H7 (cell line): ENCODE data around the gene CRTC1. TPM values are rescaled to one million over a fixed set of nuclear protein-coding genes. Genes with fewer than 3 reads are reported as not detected.
"Not testable (repeated sequence)": the region's sequence is repeated elsewhere in the genome, so short reads cannot be mapped to it uniquely, and the experiment has no call there.

Experiments used
- DNase-seq: peaks from one replicate; pipeline ENCODE4 v3.0.0; 2012
- H3K27me3 ChIP-seq: 2 replicates; pipeline ENCODE4 v1.6.0; 2011; ENCODE audit warnings: mild to moderate bottlenecking, low read length; ENCODE audit not compliant: control insufficient read depth, insufficient read depth
- H3K36me3 ChIP-seq: replicated peaks from 2 replicates; pipeline ENCODE4 v1.5.1; 2011; ENCODE audit warnings: low read length; ENCODE audit not compliant: control insufficient read depth, insufficient read depth
- H3K4me3 ChIP-seq: 2 replicates; pipeline ENCODE4 v1.5.1; 2011; ENCODE audit warnings: low read depth, mild to moderate bottlenecking, control low read depth, low read length, moderate library complexity; ENCODE audit not compliant: insufficient read depth
- total RNA-seq: library from RNA; depleted of rRNA; stranded (reverse); fragments of >200 nt; shearing (Covaris generic); gene quantifications from 2 replicates; pipeline ENCODE4 v1.2.3, GENCODE V29; 2014

Gene CRTC1
- total RNA-seq, 1 experiment from 2014 or later, result 3.7 TPM

DNA sequence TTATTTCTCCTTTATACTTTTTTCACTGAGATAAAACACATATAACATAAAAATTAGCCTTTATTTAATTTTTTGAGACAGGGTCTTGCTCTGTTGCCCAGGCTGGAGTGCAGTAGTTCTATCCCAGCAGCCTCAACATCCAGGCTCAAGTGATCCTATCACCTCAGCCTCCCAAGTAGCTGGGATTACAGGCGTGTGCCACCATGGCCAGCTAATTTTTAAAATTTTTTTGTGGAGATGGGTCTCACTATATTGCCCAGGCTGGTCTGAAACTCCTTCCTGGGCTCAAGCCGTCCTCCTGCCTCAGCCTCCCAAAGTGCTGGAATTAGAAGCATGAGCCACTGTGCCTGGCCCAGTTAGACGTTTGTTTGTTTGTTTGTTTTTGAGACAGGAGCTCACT lies 28.4 kb downstream of the CRTC1 start:
- Histone ChIP-seq H3K36me3 (no peaks in the 10 kb centered on the region), H3K27me3 (no peaks in the 10 kb centered on the region), H3K4me3 (no peak overlapping the region)
- no peak for DNase-seq

- no peaks in the 10 kb centered on the region for H3K27me3 ChIP-seq
- H3K4me3 ChIP-seq, result no peak overlapping the region
- H3K36me3 ChIP-seq, result no peaks in the 10 kb centered on the region
- peak; percentile 19 for DNase-seq
Measured at GRCh38 chr19:18712981-18713380, 29.5 kb downstream of the CRTC1 start.

GRCh38 chr19:18713550-18714117 lies 30.2 kb downstream of the CRTC1 start:
- no peaks in the 10 kb centered on the region for H3K27me3 ChIP-seq
- DNase-seq, result peak; percentile 37
- no peaks in the 10 kb centered on the region for H3K36me3 ChIP-seq
- no peak overlapping the region for H3K4me3 ChIP-seq

DNA sequence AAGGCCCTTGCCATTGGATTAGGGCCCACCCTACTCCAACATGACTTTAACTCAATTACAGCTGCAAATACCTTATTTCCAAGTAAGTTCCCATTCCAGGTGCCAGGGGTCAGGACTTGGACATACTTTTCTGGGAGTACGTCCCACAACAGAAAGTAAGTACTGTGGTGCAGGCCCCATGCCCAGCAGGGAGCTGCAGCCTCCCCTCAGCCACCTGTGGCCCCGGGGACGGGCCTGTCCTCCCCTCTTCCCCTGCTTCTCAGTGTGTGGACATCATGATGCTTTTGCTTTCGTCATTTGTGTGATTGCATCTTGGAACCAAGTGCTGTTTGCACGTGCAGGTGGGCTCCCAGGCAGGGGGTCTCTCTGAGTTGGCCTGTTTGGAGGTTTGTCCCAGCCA lies 31.9 kb downstream of the CRTC1 start:
- Histone ChIP-seq H3K36me3 (no peaks in the 10 kb centered on the region), H3K27me3 (no peaks in the 10 kb centered on the region), H3K4me3 (no peak overlapping the region)
- DNase-seq, result no peak

- Histone ChIP-seq H3K36me3 (no peaks in the 10 kb centered on the region), H3K27me3 (no peaks in the 10 kb centered on the region), H3K4me3 (no peak overlapping the region)
- no peak for DNase-seq
Measured at GRCh38 chr19:18716857-18717256, 33.4 kb downstream of the CRTC1 start.

- no peaks in the 10 kb centered on the region for H3K36me3 ChIP-seq
- DNase-seq, result no peak
- no peaks in the 10 kb centered on the region for H3K27me3 ChIP-seq
- no peak overlapping the region for H3K4me3 ChIP-seq
Measured at GRCh38 chr19:18717601-18718000, 34.1 kb downstream of the CRTC1 start.

DNA sequence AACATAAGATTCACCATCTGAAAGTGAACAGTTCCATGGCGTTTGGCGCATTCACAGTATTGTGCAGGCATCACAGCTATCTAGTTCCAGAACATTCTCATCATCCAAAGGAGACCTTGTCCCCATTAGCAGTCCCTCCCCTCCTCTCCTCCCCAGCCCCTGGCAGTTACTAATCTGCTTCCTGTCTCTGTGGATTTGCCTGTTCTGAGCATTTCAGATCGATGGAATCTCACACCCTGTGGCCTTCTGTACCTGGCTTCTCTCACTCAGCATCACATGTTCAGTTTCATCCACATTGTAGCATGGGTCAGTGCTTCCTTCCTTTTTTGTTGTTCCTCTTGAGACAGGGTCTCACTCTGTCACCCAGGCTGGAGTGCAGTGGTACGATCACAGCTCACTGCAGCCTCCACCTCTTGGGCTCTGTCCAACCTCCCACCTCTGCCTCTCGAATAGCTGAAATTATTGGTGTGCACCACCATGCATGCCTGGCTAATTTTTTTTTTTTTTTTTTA lies 34.6 kb downstream of the CRTC1 start:
- H3K4me3 ChIP-seq, result no peak overlapping the region
- no peak for DNase-seq
- no peaks in the 10 kb centered on the region for H3K36me3 ChIP-seq
- no peaks in the 10 kb centered on the region for H3K27me3 ChIP-seq

DNA sequence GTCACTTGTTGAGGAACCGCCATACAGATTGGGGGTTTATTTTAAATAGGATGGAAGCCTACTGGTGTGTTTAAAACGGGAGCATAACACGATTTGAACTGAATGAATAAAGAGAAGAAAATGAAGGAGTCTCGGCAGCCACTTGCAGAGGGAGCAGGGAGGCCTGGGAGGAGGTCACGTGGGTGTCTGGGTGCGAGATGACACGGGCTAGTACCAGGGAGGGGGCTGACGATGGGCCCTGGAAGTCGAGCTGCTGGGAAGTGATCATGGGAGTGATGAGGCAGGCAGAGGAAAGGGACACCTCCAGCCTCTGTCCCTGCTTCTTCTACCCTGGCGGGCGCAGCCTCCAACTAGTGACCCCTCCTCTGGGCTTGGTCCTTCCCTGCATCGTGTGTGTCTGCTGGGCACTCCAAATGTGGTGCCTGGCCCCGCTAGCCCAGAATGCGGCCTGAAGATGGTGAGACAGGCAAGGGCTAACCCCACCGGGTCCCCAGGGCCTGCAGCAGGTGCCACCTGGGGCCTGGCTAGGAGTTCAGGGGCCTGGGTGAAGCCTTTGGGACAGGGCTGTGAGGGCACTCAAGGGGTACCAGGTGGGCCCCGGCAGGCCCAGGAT lies 35.5 kb downstream of the CRTC1 start:
- DNase-seq, result no peak
- Histone ChIP-seq H3K36me3 (no peaks in the 10 kb centered on the region), H3K4me3 (no peak overlapping the region), H3K27me3 (no peaks in the 10 kb centered on the region)

GRCh38 chr19:18719541-18719940 lies 36.1 kb downstream of the CRTC1 start:
- DNase-seq, result no peak
- Histone ChIP-seq H3K4me3 (no peak overlapping the region), H3K36me3 (no peaks in the 10 kb centered on the region), H3K27me3 (no peaks in the 10 kb centered on the region)

DNA sequence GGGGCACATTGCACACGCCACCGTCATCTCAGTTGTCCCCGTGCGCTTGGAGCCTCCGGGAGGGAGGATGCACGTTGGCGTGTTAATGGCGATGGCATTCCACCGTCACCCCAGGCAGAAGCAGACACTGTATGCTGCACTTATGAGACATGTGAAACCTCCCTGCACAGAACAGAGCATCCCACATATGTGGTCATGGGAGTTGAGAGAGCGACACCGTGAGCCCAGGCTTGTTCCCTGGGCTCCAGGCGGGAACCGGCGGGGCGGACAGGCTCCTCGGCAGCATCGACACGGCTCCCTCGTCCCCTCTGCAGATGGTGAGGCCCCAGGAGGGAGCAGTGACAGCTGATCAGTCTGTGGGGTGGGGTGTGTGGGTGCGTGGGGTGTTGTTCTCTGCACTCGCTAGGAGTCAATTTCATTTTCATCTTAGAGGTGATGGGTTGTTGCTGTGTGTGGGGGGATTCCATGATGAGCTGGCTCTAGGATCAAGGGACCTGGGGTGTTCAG lies 40.4 kb downstream of the CRTC1 start:
- no peaks in the 10 kb centered on the region for H3K36me3 ChIP-seq
- H3K4me3 ChIP-seq, result no peak overlapping the region
- no peaks in the 10 kb centered on the region for H3K27me3 ChIP-seq
- DNase-seq, result peak; percentile 49

DNA sequence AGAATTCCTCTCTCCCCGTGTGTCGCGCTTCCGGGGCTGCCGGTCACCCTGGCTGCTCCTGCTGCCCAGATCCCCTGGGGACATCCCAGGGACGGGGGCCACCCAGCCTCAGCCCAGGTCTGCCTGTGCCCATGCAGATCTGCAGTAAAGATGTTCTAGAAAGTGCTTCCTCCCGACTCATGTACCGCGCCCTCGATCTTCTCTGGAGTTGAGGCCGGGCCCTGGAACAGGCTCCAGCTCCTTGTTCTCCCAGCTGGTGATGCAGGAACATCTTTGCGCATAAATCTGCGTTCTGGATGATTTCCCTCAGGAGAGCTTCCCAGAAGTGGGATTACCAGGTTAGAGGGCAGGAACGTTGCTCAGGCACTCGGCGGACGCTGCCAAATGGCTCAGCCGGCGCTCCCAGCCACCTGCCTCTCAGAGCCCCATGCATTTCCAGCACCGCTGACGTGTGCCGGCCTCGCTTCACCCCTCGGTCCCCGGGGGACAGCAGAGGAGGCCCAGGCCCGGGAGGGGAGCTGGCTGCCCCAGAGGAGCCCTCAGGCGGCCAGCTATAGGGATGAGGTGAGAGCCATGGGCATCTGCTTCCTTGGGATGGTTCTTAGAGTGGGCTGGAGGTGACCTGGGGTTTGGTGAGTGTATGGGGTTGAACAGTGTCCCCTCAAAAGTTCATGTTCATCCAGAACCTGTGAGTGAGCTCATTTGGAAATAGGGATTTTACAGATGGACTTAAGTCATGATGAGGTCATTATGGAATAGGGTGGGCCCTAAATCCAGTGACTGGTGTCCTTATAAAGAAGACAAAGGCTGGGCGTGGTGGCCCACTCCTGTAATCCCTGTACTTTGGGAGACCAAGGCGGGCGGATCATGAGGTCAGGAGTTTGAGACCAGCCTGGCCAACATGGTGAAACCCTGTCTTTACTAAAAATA lies 42.6 kb downstream of the CRTC1 start:
- Histone ChIP-seq H3K27me3 (no peaks in the 10 kb centered on the region), H3K4me3 (no peak overlapping the region), H3K36me3 (no peaks in the 10 kb centered on the region)
- DNase-seq, result peak; percentile 56

- Histone ChIP-seq H3K36me3 (no peaks in the 10 kb centered on the region), H3K4me3 (no peak overlapping the region), H3K27me3 (no peaks in the 10 kb centered on the region)
- no peak for DNase-seq
Measured at GRCh38 chr19:18726846-18727245, 43.4 kb downstream of the CRTC1 start.

DNA sequence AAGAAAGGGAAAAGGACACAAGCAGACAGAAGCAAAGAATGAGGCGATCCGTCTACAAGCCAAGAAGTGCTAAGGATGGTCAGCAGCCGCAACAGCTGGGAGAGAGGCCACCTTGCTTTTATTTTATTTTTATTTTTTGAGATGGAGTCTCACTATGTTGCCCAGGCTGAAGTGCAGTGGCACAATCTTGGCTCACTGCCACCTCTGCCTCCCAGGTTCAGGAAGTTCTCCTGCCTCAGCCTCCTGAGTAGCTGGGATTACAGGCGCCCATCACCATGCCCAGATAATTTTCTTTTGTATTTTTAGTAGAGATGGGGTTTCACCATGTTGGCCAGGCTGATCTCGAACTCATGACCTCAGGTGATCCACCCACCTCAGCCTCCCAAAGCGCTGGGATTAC lies 44.1 kb downstream of the CRTC1 start:
- not testable (repeated sequence) for DNase-seq, H3K4me3 ChIP-seq, H3K36me3 ChIP-seq, H3K27me3 ChIP-seq

DNA sequence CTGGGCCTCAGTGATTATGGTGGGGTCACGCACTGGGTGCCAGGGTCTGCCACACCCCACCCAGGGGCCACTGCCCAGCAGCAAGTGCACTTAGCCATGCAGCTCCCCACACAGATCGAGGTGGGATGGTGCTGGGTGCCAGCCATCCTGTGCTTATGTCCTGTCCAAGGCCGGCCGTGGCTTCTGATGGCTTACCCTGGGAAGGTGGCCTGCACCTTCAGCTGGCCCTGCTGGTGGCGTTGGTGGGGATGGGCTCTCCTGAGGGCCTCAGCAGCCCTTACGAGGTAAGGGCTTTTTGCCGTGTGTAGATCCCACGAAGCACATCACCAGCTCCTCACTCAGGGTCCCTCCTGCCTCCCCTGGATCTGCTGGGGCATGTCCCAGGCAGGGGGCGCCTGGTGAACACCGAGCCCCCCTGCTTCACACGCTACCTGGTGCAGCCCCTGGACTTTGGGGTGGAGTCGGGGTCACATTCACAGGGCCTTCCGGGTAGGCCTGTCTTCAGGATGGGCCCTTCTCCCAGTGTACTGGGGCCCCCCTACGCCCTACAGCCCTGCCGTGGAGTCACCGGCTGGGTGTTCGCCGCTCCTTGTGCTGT lies 46.6 kb downstream of the CRTC1 start:
- Histone ChIP-seq H3K4me3 (no peak overlapping the region), H3K27me3 (no peaks in the 10 kb centered on the region), H3K36me3 (no peaks in the 10 kb centered on the region)
- peak; percentile 60 for DNase-seq
